HG02610 (cell line): ENCODE measurements around the gene JAG1.
"Not testable (repeated sequence)": the region's sequence is repeated elsewhere in the genome, so short reads cannot be mapped to it uniquely, and the experiment has no call there.

ENCODE experiments used
- ATAC-seq: cut with Tn5 transposase; IDR thresholded peaks from one replicate; pipeline ENCODE4 v1.9.1; 2021; ENCODE audit warnings: mild to moderate bottlenecking, moderate library complexity; ENCODE audit not compliant: unreplicated experiment

The JAG1 gene

DNA sequence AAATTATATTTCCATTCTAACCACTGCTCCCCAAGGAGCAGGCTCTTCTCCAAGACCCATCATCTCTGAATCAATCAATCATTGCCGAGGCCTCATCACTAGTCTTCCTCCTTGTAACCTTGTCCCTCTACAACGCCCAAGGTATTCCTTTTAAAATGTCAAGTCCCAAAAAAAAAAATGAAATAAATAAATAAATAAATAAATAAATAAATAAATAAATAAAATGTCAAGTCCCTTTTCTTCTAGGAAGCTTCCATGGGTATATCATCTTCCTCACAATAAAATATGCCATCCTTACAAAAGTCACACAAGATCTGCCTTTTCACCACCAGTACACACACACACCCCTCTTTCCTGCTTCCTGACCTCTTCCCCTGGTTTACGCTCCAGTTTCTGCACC lies 57.6 kb downstream of the JAG1 start:
- ATAC-seq: no peak

DNA sequence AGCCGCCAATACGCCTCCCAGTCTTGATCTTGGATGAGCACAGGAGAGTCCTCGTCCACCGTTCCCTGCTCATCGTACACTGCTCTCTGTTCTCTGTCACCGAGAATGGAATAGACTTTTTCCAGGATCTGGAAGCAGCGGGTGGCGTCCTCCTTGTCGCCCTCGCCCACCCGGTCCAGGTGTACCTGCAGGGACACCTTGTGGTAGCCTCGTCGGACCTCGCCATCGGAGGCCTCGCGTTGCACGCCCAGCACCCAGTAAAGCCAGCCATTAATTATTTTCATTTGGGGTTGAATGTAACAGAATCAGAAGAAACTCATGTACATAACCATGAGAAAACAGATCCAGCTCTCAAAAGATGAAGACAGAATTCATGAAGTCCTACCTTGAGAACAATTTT lies 59.9 kb downstream of the JAG1 start:
- no peak for ATAC-seq

DNA sequence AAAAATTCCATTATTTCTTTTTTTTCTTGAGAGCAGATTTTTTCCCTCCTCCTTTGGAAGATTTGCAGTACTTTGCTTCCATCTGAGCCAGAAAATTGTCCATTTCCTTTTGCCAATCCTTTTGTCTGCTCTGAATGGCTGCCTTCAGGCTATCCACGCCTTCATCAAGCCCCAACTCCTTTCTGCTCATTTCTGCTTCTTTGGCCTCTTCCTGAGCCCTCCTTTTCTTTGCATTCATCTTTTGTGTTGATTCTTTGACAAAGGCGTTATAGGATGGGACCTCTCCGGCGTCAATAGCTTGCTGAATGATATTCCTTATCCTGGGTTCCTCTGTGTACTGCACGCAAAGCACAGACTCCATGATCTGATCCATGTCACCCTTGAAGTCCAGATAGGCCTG lies 60.4 kb downstream of the JAG1 start:
- not testable (repeated sequence) for ATAC-seq

DNA sequence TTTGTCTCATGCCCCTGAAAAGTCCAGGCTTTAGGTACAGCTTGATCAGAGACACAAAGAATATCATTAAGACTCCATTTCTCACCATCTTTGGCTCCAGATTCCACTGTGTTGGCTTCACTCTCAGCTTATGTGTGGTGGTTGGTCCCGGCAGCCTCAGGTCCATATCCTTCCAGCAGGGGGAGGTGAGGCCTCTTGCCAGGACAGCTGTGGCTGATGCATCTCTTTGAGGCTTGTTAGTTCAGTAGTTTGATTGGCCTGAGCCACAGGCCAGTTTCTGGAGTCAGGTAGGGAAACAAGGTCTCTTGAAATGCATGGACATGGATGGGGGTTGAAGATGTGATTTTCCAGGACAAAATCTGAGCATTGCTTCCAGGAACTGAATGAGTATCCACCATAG lies 62.4 kb downstream of the JAG1 start:
- no peak for ATAC-seq

DNA sequence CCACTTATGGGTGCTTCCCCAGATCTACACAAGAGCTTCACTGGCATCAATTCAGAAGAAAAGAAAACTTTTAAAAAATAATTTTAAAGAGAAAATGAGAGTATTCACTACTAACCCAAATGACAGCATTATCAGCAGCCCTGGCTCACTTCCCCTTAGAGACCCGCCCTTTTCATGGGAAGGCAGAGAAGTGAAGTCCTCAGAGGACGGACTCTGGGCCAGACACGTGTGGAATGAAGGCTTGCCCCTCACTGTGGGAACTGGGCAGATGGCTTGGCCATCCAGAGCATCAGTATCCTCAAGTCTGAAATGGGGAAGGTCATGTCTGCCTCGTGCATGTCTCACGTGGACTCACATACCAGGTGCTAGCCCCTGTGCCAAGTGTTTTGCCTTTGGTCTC lies 63.5 kb downstream of the JAG1 start:
- ATAC-seq: no peak

DNA sequence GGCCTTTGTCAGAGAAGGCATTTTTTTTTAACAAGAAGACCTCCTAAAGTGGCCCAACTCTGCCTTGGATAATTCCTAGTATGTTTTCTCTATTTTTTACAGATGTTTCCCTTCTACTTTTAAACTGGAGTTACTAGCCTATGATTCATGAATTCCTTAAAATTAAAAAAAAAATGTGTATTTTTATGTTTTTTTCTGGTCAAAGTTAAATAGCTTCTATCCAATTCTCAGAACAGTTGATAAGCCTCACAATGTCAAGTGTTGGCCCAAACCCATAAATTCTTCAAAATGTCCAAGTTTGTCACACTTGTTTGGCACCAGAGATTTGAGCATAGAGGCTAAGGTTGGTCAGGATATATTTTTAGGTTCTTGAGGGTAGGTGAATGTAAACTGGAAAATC lies 64.0 kb downstream of the JAG1 start:
- ATAC-seq: no peak

DNA sequence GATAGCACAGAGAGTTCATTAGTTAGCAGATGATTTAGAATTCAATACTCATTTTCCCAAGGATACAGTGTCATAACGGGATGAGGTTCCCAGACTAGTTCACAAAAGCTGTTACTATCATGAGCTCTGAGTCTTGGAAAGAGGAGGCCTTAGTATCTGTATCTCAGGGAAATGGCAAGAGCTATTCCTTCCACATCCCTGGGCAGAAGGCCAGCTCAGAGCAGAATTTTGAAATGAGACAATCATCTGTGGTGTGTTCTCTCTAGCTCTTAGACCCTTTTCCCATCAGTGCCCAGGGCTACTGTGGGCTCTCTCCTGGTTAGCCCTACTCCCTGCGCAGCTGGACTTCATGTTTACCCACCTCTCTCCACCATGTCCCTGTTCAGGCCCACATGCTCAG lies 64.5 kb downstream of the JAG1 start:
- ATAC-seq: no peak

DNA sequence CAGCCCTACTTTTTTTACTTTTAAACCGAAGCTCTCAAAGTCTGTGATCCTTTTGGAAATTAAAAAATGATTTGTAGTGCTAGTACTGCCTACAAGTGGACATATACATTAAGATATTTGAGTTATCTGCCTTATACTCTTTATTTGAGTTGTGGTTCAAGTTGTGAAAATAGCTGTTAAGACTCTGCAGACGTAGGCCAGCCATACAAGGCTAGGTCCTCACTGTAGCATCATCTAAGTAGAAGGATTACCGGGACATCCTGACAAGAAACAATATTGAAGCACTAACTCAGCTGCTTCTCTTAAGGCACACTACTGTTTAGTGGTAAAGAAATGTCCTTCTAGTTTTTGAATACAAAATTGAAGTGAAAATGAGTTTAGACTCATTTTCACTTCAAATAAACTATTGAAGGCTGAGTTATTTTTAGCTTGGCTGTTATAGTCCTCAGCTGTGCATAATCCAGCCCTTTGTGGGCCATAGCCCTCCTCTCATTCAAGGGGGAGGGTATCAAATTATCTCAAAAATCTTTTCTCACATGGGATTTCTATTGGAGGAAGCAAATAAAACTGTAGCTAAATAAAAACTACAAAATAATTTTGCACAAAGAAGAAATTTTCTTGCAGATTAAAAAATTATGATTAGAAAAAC lies 68.1 kb downstream of the JAG1 start:
- ATAC-seq: no peak

DNA sequence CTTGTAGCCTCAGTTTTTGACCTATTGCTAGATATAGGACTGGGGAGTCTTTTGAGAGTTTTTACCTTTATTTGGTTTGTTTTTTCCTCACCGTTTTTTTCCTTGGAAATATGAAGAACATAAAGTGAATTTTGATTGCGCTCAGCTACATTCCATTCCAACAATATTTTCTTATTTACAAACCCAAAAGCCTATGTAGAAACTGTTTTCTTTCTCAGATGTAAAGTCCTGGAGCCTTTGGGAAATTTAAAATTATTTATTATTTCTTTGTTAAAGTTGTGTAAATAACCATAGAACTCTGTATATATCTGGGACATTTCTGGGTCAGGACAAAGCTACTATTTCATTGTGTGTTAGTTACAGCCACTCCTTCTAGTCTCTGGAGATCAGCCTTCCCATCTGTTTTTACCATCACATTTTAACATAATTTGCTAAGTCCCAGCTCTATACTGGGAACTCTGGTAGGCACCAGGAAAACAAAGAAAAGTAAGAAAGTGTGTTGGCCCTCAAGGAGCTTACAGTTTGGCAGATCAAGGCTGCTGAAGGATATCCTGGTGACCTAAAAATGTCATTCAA lies 68.8 kb downstream of the JAG1 start:
- no peak for ATAC-seq

DNA sequence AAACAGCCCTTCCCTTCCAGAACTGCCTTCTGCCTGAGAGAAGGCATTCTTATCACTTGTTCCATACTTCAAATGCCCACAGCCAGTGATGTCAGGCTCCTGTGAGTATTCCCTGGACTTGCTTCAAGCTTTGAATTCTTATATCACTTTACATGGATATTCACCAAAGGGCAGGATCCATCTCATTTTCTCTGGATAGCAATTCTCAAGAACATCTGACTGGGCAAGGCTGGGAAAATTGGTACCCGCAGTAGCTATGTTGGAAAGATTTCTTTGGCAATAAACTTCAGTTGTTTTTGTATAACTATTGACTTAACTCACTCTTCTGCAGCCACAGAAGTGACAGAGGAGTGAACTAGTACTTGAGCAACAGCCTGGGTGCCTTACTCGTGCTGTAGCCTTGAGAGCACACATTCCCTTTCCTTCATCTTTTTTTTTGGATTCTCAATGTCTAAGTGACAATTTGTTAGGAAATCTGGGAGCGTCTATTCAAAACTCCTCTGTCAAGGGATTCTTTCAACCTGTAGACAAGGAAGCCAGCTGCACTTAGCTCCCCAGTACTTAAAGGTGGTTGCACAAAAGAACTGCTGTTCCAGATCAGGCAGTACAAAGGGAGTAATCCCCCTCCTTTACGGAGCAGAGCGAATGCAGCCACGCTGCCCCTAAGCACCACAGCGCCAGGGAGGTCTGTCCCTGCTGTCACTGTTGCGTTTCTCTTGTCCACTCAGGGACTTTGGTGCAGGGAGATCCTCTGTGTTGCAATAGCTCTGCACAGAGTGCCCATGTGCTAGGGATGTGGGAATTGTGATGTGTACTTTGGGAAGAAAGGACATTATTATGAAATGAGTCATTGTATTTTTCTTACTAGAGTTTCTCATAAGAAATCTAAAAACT lies 69.6 kb downstream of the JAG1 start:
- ATAC-seq: no peak

DNA sequence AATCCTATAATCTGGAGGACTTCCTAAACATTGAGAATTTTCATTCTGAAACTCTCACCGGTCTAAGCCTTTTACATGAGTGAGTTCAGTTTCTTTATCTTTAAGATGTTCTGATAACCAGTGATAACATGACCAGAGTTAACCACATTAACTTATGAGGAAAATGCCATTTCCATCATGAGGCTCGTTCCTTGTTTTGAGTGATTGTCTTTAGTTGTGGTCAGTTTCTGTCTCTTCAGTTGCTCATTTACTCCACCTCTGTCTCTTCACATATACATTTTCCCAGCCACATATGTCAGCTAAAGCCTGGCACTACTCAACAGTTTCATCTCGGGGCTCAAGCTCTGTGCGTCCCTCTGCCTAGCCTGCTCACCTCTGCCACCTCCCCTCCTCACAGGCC lies 70.4 kb downstream of the JAG1 start:
- ATAC-seq: no peak

DNA sequence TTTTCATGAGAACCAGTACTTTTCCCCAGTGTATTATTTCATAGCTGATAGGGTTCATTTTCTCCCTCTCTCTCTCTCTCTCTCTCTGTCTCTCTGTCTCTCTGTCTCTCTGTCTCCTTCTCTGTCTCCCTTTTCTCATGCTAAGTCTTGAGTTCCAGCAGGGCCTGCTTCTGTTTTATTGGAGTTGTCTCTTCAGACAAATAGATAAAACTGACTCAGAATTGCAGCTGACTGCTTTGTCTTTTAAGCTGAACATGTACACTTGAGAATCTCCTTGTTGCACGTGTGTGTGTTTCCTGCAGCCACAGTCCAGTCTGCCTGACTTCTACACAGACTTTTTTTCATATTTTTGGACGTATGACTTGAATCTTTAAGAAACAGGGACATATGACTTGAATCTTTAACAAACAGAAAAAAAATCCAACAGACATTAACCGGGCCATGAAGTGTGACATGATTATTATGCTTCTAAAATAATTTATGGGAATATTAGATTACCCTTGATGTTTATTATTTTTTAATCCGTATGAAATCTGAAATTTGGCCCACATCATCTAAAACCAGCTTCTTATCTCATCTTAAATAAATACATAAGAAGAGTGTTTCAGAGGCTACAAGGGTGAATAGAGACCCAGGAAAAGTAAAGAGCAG lies 71.5 kb downstream of the JAG1 start:
- no peak for ATAC-seq

DNA sequence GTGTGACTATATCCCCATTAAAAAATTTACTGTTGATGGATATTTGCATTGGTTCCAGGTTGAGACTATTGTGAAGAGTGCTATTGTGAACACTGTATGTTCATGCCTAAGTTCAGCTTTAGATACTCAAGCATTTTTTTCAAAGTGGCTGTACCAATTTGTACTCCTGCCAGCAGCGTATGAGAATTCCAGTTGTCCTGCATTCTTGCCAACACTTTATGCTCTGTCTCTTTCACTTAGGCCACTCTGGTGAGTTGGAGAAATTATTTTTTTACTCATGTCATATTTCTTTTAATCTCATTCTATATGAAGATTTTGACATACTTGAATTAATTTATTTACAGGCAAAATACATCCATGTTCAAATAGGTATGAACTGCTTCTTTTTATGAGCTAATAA lies 76.2 kb downstream of the JAG1 start:
- ATAC-seq: no peak

DNA sequence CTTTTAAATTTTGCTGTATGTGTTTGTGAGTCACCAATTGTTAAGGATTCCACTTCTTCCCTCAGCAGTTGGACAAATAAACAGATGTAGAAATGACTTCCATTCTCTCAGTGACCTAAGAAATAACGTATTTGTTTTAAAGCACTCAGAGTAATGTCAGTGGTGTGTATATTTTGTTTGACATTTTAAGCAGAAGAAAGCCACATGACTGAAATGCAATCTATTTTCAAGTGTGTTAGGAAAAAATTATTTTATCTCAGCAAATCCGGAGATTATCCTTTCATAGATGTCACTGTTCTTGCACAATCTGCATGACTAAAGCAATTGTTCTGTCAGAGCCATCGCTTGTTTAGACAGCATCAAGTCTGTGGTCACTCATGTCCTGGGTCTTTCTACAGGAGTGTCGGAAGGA lies 77.1 kb downstream of the JAG1 start:
- no peak for ATAC-seq

DNA sequence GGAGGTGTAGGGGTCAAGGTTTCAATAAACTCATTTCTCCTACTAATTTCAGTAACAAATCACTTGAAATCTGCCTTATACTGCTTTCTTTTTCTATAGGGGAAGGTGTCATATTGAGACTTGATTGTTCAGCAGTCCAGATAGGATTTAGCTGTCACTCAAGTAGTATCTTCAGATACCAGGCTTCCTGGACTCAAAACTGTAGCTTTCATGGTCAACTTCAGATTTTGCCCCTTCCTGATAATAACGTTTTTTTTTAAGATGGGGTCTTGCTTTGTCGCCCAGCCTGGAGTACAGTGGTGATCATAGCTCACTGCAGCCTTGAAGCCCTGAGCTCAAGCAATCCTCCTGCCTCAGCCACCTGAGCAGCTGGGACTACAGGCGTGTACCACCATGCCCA lies 77.8 kb downstream of the JAG1 start:
- ATAC-seq: no peak

DNA sequence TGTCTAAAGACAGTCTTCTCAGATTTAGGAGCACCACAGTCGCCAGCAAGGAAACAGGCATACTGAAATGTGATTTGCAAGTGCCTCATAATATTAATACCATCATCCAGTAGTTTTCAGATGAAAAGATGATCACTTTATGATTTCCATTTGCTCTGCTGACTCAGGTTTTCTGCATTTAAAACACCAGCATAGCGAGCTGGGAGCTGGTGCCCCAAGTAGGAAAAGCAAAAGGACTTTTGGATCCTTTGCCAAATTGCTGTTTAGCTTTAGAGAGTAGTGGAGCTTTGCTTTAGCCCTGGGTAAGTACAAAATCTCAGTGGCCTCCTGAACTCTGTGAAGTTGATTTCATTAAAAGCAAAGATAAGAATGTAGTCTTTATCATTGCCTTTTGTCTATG lies 78.5 kb downstream of the JAG1 start:
- ATAC-seq: no peak

DNA sequence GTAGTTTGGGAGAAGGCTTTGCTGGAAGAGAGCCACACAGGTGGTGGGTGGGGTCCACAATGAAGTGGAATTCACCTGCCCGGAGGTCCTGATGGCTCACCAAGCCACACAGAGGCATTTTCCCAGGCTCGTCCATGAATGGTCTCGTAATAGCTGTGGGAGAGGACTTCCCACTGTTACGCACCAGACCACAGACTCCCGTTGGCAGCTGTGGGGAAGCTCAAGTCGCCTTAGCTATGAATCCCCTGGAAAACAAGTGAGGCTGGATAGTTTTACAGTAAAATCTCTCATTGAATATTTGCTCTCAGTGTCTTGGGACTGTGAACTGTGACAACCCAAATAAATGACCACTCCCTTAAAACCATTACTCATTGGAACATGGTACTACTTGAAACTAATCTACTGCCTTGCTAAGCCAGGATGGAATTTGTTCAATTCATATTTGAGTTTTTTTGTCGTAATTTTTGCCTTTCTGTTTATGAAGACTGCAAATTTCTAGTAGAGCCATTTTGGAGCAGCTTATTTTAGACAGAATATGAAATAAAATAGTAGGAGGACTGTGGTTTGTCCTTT lies 79.4 kb downstream of the JAG1 start:
- ATAC-seq: no peak

DNA sequence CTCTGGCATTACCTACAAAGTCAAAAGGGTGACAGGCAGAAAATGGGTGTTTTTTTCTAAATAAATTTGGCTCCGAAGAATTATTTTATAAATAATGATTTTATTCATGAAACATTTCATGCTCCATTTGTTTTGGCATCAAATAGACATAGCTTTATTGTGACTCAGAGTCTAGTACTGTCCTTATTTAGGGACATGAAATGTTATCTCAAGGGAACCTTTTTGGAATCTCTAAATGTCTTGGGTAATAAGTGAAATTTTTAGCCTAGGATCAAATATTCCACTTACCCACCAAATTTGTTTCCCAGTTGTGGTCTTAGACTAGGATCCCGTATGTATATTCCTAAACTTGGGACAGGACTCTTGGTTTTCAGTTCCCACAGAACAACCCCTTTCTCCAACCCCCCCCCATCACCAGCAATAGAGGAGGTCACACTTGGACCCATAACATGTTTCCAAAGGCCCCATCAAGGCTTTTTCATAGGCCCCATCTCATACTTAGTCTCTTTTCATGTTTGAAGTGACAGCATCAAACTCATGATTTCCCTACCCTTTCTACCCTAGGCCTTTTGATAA lies 81.8 kb downstream of the JAG1 start:
- no peak for ATAC-seq

DNA sequence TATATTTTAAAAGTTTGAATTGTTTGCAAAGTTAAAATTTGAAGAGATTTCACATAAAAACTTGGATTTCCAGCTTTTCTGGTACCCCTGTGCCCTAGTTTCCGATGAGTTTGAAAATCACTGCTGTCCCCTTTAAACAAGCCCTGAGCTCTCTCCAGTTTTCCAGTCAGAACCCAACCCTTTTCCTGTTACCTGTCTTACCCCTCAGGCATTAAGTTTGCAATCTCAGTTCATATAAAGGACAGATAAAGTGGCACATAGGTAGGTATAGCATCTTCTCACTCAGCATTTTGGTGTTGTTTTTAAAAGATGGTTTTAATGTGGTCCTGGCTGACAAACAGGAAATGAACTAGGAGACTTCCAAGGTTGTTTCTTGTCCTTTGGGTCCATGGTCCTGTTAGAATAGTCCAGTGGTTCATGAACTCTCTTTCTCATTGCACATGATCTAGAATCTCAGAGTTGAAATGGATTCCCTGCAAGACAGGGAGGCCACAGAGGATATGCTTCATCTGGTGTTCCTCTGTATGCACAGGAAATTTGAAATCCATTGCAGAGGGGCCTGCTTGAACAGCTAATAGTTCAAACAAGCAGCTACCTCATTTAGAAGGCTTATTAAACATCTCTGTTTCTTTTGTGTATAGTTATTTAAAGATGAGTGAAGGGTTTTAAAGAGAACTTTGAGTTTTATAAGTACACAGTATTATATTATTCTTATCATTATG lies 82.7 kb downstream of the JAG1 start:
- no peak for ATAC-seq

DNA sequence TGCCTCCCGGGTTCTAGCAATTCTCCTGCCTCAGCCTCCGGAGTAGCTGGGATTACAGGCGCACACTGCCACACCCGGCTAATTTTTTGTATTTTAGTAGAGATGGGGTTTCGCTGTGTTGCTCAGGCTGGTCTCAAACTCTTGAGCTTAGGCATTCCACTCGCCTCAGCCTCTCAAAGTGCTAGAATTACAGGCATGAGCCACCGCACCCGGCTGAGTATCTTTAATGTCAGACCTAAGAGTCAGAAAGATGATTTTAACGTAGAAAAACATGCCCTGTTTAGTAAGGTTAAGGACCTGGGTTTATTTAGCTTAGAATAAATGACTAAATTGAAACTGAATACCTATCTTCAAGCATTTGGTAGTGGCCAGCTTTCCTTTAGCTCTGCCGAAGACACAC lies 83.4 kb downstream of the JAG1 start:
- not testable (repeated sequence) for ATAC-seq
